ENCODE data around the gene DCLK1.

The DCLK1 gene

DNA sequence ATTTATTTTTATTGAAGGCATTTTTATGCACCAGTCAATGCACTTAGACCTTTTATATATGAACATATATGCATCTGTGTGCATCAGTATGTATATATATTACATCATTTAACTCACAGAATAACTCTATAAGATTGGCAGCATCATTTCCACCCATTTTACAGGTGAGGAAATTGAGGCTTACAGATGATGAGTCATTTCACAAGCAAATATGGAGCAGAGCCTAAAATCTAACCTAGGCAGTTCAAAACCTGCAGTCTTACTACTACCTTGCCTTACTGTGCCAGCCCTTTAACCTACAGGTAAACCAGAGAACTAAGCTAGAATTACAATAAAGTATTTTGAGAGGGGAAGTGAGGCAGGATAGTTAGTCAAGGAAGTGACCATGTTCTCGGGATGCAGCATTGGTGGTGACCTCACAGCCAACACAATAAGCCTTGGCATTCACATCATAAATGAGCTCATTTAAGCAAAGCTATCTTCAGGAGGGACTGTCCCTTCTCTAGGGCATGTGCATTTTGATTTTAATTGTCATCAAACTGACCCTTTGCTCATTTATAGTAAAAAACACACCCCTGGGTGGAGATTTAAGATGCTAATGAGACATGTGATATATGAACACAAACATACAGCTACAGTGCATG lies 274.3 kb downstream of the DCLK1 start:
- in situ Hi-C loops (cut with HindIII; ENCODE audit: low pct_unique_long_range_greater_than_20kb, low sequenced_read_pairs): no loop called here
- no peak for TF ChIP-seq JUND (IDR thresholded peaks at IDR 0.05; ENCODE audit: low read depth)
- no peak for DNase-seq (ENCODE audit: low read depth in 1 of 2, low spot score in 1 of 2)

- no peak for TF ChIP-seq JUND (IDR thresholded peaks at IDR 0.05; ENCODE audit: low read depth)
- DNase-seq (ENCODE audit: low read depth in 1 of 2, low spot score in 1 of 2): no peak
- in situ Hi-C loops (cut with HindIII; ENCODE audit: low pct_unique_long_range_greater_than_20kb, low sequenced_read_pairs): no loop called here
Observed at GRCh38 chr13:35856084-35856483, 275.1 kb downstream of the DCLK1 start.

DNA sequence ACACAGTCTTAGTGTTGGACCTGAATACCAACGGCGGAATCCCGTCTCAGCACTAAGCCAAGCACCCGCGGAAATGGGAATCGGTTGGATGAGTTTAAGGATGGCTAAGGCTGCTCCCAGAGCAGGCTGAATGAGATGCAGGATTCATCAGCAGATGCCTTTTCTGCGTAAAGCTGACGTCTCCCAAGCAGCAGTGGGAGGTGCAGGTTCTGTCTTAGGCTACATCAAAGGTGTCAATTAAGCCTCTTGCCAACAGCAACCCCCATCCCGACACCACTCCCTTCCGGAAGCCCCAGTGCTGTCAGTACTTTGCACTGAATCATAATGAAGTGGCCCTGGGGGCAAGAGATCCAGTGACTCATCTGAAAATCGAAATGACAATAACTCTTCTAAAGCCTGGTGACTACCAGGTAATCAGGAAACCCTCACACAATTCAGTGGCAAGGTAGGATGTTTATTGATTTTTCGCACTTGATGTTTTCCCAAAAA lies 275.6 kb downstream of the DCLK1 start:
- TF ChIP-seq JUND (IDR thresholded peaks at IDR 0.05; ENCODE audit: low read depth): no peak
- DNase-seq (ENCODE audit: low read depth in 1 of 2, low spot score in 1 of 2): peak in 1 of 2 experiments; percentile 5
- in situ Hi-C loops (cut with HindIII; ENCODE audit: low pct_unique_long_range_greater_than_20kb, low sequenced_read_pairs): no loop called here

GRCh38 chr13:35854286-35854685 lies 276.9 kb downstream of the DCLK1 start:
- no peak for TF ChIP-seq JUND (IDR thresholded peaks at IDR 0.05; ENCODE audit: low read depth)
- in situ Hi-C loops (cut with HindIII; ENCODE audit: low pct_unique_long_range_greater_than_20kb, low sequenced_read_pairs): no loop called here
- no peak for DNase-seq (ENCODE audit: low read depth in 1 of 2, low spot score in 1 of 2)

DNA sequence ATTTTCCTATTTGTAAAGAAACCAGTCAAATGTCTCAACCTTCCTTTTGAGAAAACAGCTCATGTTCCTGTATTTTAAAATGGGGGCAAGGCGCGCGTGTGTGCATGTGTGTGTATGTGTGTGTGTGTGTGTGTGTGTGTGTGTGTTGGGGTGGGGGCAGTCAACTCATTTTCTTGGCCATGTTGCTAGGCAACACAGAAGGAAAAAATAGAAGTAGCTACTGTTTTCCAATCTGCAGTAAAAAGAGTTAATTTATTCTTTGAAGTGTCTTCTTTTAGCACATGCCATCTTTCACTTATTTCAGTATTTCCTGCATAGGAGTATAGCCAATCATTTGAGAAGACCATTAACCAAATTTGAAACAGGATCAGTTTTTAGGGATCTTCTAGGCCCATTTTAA lies 279.3 kb downstream of the DCLK1 start:
- in situ Hi-C loops (cut with HindIII; ENCODE audit: low pct_unique_long_range_greater_than_20kb, low sequenced_read_pairs): no loop called here
- no peak for DNase-seq (ENCODE audit: low read depth in 1 of 2, low spot score in 1 of 2)
- TF ChIP-seq JUND (IDR thresholded peaks at IDR 0.05; ENCODE audit: low read depth): no peak

DNA sequence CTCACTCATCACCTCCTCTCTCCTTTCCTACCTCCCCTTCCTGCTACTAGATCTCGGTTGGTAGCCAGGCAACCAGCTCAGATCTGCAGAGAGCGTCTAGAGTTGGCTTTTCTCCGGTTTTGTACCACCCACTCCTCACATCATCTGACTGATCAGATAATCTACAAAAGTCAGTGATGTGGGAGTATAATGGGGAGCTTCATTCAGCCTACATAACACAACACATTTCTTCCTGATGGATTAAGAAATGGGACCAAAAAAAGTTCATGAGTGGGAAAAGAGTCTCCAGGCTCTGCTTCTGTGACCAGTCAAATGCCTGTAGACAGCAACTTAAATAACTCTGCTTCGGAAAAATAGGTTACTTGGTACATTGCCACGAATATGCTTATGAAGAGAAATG lies 279.8 kb downstream of the DCLK1 start:
- in situ Hi-C loops (cut with HindIII; ENCODE audit: low pct_unique_long_range_greater_than_20kb, low sequenced_read_pairs): no loop called here
- TF ChIP-seq JUND (IDR thresholded peaks at IDR 0.05; ENCODE audit: low read depth): no peak
- no peak for DNase-seq (ENCODE audit: low read depth in 1 of 2, low spot score in 1 of 2)

DNA sequence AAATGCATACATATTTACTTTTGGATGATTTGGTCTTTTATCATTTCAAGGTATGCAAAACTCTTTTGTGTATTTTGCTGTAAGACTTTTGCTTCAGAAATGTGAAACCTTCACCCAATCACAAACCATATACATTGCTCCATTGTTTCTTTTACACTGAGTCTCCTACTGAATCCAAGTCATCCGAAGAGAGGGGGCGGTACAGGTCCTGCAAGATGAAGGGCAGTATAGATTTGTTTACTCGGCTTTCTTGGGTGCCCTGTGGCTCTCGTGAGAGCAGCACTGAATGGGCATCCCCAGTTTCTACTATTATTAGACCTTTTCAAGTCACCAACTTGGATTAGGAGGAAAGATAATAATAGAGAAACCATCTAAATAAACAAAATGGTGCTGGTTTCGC lies 280.6 kb downstream of the DCLK1 start:
- in situ Hi-C loops (cut with HindIII; ENCODE audit: low pct_unique_long_range_greater_than_20kb, low sequenced_read_pairs): no loop called here
- no peak for TF ChIP-seq JUND (IDR thresholded peaks at IDR 0.05; ENCODE audit: low read depth)
- no peak for DNase-seq (ENCODE audit: low read depth in 1 of 2, low spot score in 1 of 2)

- DNase-seq (ENCODE audit: low read depth in 1 of 2, low spot score in 1 of 2): no peak
- in situ Hi-C loops (cut with HindIII; ENCODE audit: low pct_unique_long_range_greater_than_20kb, low sequenced_read_pairs): no loop called here
- TF ChIP-seq JUND (IDR thresholded peaks at IDR 0.05; ENCODE audit: low read depth): no peak
Observed at GRCh38 chr13:35849256-35849644, 281.9 kb downstream of the DCLK1 start.

DNA sequence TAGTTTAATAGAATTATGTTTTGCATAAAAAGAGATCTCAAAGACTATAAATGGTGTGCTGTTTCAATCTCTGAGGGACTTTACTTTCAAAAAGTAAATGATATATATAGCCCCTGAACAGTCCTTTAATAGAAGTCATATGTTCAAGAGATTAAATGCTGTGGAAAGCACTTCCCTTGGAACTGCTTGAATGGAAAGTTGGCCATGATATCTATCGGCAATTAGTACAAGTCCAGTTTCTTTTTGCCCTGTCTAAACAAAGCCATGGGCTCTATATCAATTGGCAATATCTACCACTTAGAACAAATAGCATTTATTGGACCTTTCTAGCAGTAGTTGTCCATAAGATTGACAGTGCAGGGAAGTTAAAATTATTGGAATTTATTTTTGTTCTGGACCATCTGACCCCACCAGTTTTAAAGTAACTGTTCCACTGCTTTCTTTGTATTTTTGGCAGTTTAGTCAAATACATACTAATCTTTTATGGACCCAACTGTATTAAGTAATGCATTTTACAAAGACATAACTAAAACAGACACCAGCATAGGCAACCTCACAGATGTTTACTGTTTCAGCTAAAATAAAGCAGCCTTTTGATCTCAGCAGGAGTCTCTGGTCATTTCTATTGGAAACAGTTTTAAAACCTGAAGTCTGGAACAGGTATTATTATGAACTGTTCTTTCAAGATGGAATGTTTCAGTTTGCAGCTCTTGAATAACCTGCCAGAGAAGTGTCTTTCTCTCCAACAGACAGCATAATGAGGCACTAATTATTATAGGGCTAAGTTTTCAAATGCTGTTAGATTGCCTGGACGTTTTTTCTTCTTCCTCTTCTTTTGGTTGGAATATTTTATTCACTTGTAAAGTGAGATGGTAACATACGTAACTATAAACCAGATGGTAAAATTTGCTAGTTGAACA lies 282.6 kb downstream of the DCLK1 start:
- no peak for TF ChIP-seq JUND (IDR thresholded peaks at IDR 0.05; ENCODE audit: low read depth)
- in situ Hi-C loops (cut with HindIII; ENCODE audit: low pct_unique_long_range_greater_than_20kb, low sequenced_read_pairs): no loop called here

GRCh38 chr13:35843272-35843671 lies 287.9 kb downstream of the DCLK1 start:
- DNase-seq (ENCODE audit: low read depth in 1 of 2, low spot score in 1 of 2): no peak
- in situ Hi-C loops (cut with HindIII; ENCODE audit: low pct_unique_long_range_greater_than_20kb, low sequenced_read_pairs): no loop called here
- TF ChIP-seq JUND (IDR thresholded peaks at IDR 0.05; ENCODE audit: low read depth): no peak

More for the DNA sequence above, 282.6 kb downstream of the DCLK1 start:
- no peak for DNase-seq (ENCODE audit: low read depth in 1 of 2, low spot score in 1 of 2)

- in situ Hi-C loops (cut with HindIII; ENCODE audit: low pct_unique_long_range_greater_than_20kb, low sequenced_read_pairs): no loop called here
- no peak for DNase-seq (ENCODE audit: low read depth in 1 of 2, low spot score in 1 of 2)
- TF ChIP-seq JUND (IDR thresholded peaks at IDR 0.05; ENCODE audit: low read depth): no peak
Observed at GRCh38 chr13:35841060-35841521, 290.1 kb downstream of the DCLK1 start.

GRCh38 chr13:35839806-35840205 lies 291.4 kb downstream of the DCLK1 start:
- no peak for TF ChIP-seq JUND (IDR thresholded peaks at IDR 0.05; ENCODE audit: low read depth)
- DNase-seq (ENCODE audit: low read depth in 1 of 2, low spot score in 1 of 2): no peak
- in situ Hi-C loops (cut with HindIII; ENCODE audit: low pct_unique_long_range_greater_than_20kb, low sequenced_read_pairs): no loop called here

- in situ Hi-C loops (cut with HindIII; ENCODE audit: low pct_unique_long_range_greater_than_20kb, low sequenced_read_pairs): no loop called here
- no peak for TF ChIP-seq JUND (IDR thresholded peaks at IDR 0.05; ENCODE audit: low read depth)
- DNase-seq (ENCODE audit: low read depth in 1 of 2, low spot score in 1 of 2): no peak
Observed at GRCh38 chr13:35838356-35838755, 292.8 kb downstream of the DCLK1 start.
